Erythroblast (primary cell): ENCODE results near the gene RPL35.

Source experiments
- GATA1 ChIP-seq: IDR thresholded peaks from 2 replicates; pipeline ENCODE4 v1.6.1; 2011; ENCODE audit warnings: low read depth, mild to moderate bottlenecking, control low read depth, low read length, moderate library complexity
- POLR2A ChIP-seq: IDR thresholded peaks from 2 replicates; pipeline ENCODE4 v1.6.1; 2011; ENCODE audit warnings: mild to moderate bottlenecking, low read length

DNA sequence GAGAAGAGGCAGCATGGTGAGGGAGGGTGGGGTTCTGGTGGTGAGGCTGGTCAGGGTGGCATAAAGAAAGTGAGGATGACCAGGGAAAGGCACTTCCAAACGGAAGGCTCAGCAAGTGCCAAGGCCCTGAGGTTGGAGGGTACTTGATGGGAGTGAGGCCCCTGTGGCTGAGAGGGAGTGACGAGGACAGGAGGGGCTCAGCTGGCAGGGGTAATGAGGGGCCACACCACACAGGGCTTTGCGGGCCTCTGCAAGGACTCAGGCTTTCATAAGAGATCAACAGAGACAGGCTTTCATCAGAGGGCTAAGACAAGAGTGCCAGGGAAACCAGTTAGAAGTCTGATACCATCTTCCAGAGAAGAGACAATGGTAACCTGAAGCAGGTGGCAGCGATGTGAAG lies 23.8 kb upstream of the RPL35 start:
- TF ChIP-seq POLR2A (no peak), GATA1 (no peak)
